Measurements from ENCODE around the gene ASCL1. TPM values are rescaled to one million over a fixed set of nuclear protein-coding genes. Genes with fewer than 3 reads are reported as not detected.

Gene ASCL1
- total RNA-seq, 2 donors from 2014 or later: not detected

- Histone ChIP-seq H3K4me1 (ENCODE audit: control insufficient read depth in 1 of 2, low read depth in 2 of 2) (peaks cover 0 to 7% of the 10 kb centered on the region in 2 donors), H3K9me3 (no peaks in the 10 kb centered on the region), H3K4me3 (no peak overlapping the region), H3K27ac (no peak overlapping the region), H3K27me3 (replicated peaks; ENCODE audit: insufficient read depth) (no peaks in the 10 kb centered on the region), H3K36me3 (no peaks in the 10 kb centered on the region)
- ATAC-seq (ENCODE audit: insufficient number of reproducible peaks, low FRiP score, low read depth) (no peak), DNase-seq (ENCODE audit: low spot score) (no peak)
- TF ChIP-seq, protein P1, sequence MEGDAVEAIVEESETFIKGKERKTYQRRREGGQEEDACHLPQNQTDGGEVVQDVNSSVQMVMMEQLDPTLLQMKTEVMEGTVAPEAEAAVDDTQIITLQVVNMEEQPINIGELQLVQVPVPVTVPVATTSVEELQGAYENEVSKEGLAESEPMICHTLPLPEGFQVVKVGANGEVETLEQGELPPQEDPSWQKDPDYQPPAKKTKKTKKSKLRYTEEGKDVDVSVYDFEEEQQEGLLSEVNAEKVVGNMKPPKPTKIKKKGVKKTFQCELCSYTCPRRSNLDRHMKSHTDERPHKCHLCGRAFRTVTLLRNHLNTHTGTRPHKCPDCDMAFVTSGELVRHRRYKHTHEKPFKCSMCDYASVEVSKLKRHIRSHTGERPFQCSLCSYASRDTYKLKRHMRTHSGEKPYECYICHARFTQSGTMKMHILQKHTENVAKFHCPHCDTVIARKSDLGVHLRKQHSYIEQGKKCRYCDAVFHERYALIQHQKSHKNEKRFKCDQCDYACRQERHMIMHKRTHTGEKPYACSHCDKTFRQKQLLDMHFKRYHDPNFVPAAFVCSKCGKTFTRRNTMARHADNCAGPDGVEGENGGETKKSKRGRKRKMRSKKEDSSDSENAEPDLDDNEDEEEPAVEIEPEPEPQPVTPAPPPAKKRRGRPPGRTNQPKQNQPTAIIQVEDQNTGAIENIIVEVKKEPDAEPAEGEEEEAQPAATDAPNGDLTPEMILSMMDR (IDR thresholded peaks at IDR 0.05): no peak
Observed at GRCh38 chr12:102951841-102952240, 5.6 kb upstream of the ASCL1 start.

GRCh38 chr12:102953221-102953620 is 4.3 kb upstream of the ASCL1 start:
- Histone ChIP-seq H3K27ac (no peak overlapping the region), H3K27me3 (replicated peaks; ENCODE audit: insufficient read depth) (no peaks in the 10 kb centered on the region)
- ATAC-seq (ENCODE audit: insufficient number of reproducible peaks, low FRiP score, low read depth): no peak

DNA sequence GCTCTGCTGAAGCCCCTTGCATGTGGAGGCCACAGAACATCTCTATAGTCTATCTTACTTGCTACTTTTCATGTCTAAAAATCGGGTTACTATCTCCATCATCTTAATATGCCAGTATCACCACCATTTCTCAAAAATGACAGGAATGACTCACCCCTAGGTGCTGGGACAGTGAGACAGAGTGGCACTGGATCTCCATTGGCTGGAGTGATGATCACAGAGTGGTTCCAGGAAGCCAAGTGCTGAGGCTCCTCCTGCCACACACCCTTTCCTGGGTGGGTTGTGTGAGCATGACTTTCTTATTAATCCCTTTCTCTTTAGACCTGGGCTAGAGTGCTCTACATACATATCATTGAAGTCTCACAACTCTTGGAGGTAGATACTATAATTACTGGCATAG is 3.3 kb upstream of the ASCL1 start:
- ATAC-seq (ENCODE audit: insufficient number of reproducible peaks, low FRiP score, low read depth) (no peak), DNase-seq (ENCODE audit: low spot score) (no peak)
- H3K27me3 ChIP-seq (replicated peaks; ENCODE audit: insufficient read depth): no peaks in the 10 kb centered on the region
- TF ChIP-seq, protein P1 (IDR thresholded peaks at IDR 0.05): no peak
- no peaks in the 10 kb centered on the region for H3K36me3 ChIP-seq
- H3K4me1 ChIP-seq (ENCODE audit: control insufficient read depth in 1 of 2, low read depth in 2 of 2): peaks cover 5 to 20% of the 10 kb centered on the region in 2 donors
- no peak overlapping the region for H3K4me3 ChIP-seq
- no peak overlapping the region for H3K27ac ChIP-seq
- H3K9me3 ChIP-seq: no peaks in the 10 kb centered on the region

More at GRCh38 chr12:102953221-102953620, 4.3 kb upstream of the ASCL1 start:
- Histone ChIP-seq H3K4me3 (no peak overlapping the region), H3K9me3 (no peaks in the 10 kb centered on the region), H3K36me3 (no peaks in the 10 kb centered on the region), H3K4me1 (ENCODE audit: control insufficient read depth in 1 of 2, low read depth in 2 of 2) (peaks cover 3 to 13% of the 10 kb centered on the region in 2 donors)
- no peak for DNase-seq (ENCODE audit: low spot score)
- TF ChIP-seq, protein P1 (IDR thresholded peaks at IDR 0.05): no peak

GRCh38 chr12:102955926-102956737 is 1.3 kb upstream of the ASCL1 start:
- DNase-seq (ENCODE audit: low spot score) (no peak), ATAC-seq (ENCODE audit: insufficient number of reproducible peaks, low FRiP score, low read depth) (no peak)
- H3K4me3 ChIP-seq: peak overlapping the region; percentile 11
- no peaks in the 10 kb centered on the region for H3K9me3 ChIP-seq
- no peaks in the 10 kb centered on the region for H3K27me3 ChIP-seq (replicated peaks; ENCODE audit: insufficient read depth)
- no peak overlapping the region for H3K27ac ChIP-seq
- TF ChIP-seq, protein P1 (IDR thresholded peaks at IDR 0.05): no peak
- H3K36me3 ChIP-seq: no peaks in the 10 kb centered on the region
- peaks cover 5 to 20% of the 10 kb centered on the region in 2 donors for H3K4me1 ChIP-seq (ENCODE audit: control insufficient read depth in 1 of 2, low read depth in 2 of 2)

DNA sequence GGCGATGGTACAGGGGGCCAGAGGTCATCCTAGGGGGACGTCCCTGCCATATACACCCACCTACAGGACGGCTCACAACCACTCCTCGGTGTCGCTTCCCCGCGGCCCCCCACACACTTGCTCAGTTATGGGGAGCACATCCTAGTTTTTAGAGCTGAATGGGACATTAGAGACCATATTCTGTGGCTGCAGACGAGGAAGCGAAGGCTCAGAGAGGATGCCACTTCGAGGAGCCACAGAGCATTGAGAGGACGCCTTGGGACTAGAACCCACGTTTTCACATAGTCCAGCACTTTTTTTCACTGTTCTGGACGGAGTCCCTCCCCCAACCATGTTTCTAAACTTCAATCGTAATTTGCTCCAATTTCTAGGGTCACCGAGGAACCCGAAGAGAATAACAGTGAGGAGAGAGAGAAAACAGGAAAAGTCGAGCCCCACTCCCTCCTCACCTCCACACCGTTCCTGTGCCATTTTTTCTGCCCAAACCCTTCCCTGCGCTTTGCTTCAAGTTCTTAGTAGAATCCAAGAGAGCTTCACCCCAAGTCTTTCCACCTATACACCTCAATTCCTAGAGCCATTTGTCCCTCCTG is 641 bp upstream of the ASCL1 start:
- Histone ChIP-seq H3K9me3 (no peaks in the 10 kb centered on the region), H3K4me3 (no peak overlapping the region), H3K4me1 (ENCODE audit: control insufficient read depth in 1 of 2, low read depth in 2 of 2) (peaks cover 5 to 20% of the 10 kb centered on the region in 2 donors), H3K27me3 (replicated peaks; ENCODE audit: insufficient read depth) (no peaks in the 10 kb centered on the region), H3K36me3 (no peaks in the 10 kb centered on the region), H3K27ac (no peak overlapping the region)
- no peak for DNase-seq (ENCODE audit: low spot score)
- TF ChIP-seq, protein P1 (IDR thresholded peaks at IDR 0.05): no peak
- ATAC-seq (ENCODE audit: insufficient number of reproducible peaks, low FRiP score, low read depth): no peak

Data from thoracic aorta (tissue), 2 donors.